MM.1S (cell line): Measurements from ENCODE around the gene NEFH.

Experiments used
- DNase-seq: peaks from one replicate; pipeline ENCODE4 v3.0.0-alpha.2; 2015
- H2AFZ ChIP-seq: fragments of 300-600 bp; sonication (generic); 2 replicates; pipeline ENCODE4 v1.6.0; 2016; ENCODE audit warnings: antibody characterized with exemption, low read length
- H3F3A ChIP-seq: fragments of 300-600 bp; sonication (generic); 2 replicates; pipeline ENCODE4 v1.6.1; 2016; ENCODE audit warnings: mild to moderate bottlenecking, antibody characterized with exemption, low read length, moderate library complexity, mixed read lengths; ENCODE audit not compliant: insufficient read depth
- H3K27ac ChIP-seq: fragments of 300-600 bp; sonication (generic); 2 replicates; pipeline ENCODE4 v1.5.1; 2016; ENCODE audit warnings: mild to moderate bottlenecking, low read length
- H3K27me3 ChIP-seq: fragments of 300-600 bp; sonication (generic); replicated peaks from 2 replicates; pipeline ENCODE4 v1.6.0; 2016; ENCODE audit warnings: low read length; ENCODE audit not compliant: insufficient read depth
- H3K36me3 ChIP-seq: fragments of 300-600 bp; sonication (generic); replicated peaks from 2 replicates; pipeline ENCODE4 v1.6.1; 2016; ENCODE audit warnings: mild to moderate bottlenecking, low read length, mixed read lengths; ENCODE audit not compliant: insufficient read depth
- H3K4me1 ChIP-seq: fragments of 300-600 bp; sonication (generic); 2 replicates; pipeline ENCODE4 v1.6.1; 2016; ENCODE audit warnings: low read length, mixed read lengths
- H3K4me2 ChIP-seq: fragments of 300-600 bp; sonication (generic); 2 replicates; pipeline ENCODE4 v1.6.0; 2016; ENCODE audit warnings: low read depth, low read length
- H3K4me3 ChIP-seq: fragments of 300-600 bp; sonication (generic); 2 replicates; pipeline ENCODE4 v1.5.1; 2016; ENCODE audit warnings: low read length, mixed read lengths
- H3K79me2 ChIP-seq: fragments of 300-600 bp; sonication (generic); 2 replicates; pipeline ENCODE4 v1.6.1; 2016; ENCODE audit warnings: mixed run types, low read length, mixed read lengths
- H3K9ac ChIP-seq: fragments of 300-600 bp; sonication (generic); 2 replicates; pipeline ENCODE4 v1.6.1; 2016; ENCODE audit warnings: low read length, mixed read lengths
- H3K9me2 ChIP-seq: fragments of 300-600 bp; sonication (generic); replicated peaks from 2 replicates; pipeline ENCODE4 v1.6.1; 2016; ENCODE audit warnings: mild to moderate bottlenecking, low read length, mixed read lengths; ENCODE audit not compliant: insufficient read depth
- H3K9me3 ChIP-seq: fragments of 300-600 bp; sonication (generic); replicated peaks from 2 replicates; pipeline ENCODE4 v1.6.1; 2016; ENCODE audit warnings: mild to moderate bottlenecking, low read length, mixed read lengths; ENCODE audit not compliant: insufficient read depth
- H4K20me1 ChIP-seq: fragments of 300-600 bp; sonication (generic); 2 replicates; pipeline ENCODE4 v1.6.1; 2016; ENCODE audit warnings: mild to moderate bottlenecking, low read length, moderate library complexity, mixed read lengths; ENCODE audit not compliant: insufficient read depth
- EZH2 ChIP-seq: fragments of 300-600 bp; sonication (generic); optimal IDR thresholded peaks from 2 replicates; pipeline ENCODE3; 2017; ENCODE audit warnings: low read depth, mild to moderate bottlenecking, antibody characterized with exemption, low read length, mixed read lengths
- EZH2phosphoT487 ChIP-seq: fragments of 300-600 bp; sonication (generic); IDR thresholded peaks from 2 replicates; pipeline ENCODE4 v1.6.1; 2018; ENCODE audit warnings: antibody characterized with exemption, low read length
- TF ChIP-seq, protein P1 (sequence below): fragments of 300-600 bp; sonication (generic); IDR thresholded peaks from 2 replicates; pipeline ENCODE4 v1.5.1; 2016; ENCODE audit warnings: antibody characterized with exemption, low read length, mixed read lengths

NEFH gene

DNA sequence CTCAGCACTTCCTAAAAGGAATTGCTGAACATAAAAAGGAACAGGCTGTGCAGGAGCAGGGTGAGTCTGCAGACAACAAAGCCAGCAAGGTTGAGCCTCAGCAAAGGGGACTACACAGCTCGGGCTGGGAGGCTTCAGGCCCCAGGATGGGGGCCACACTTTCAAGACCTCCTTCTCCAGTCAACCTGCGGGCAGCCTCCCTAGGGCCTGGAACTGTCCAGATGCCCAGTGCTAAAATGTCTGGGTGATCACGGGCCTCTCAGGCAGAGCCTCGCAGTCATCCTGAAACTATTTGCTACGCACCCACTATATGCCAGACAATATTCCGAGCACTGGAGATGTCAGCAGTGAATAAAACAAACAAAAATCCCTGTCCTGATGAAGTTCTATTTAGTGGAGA, 3.9 kb upstream of the NEFH start:
- H3K4me3 ChIP-seq: no peak overlapping the region
- no peaks in the 10 kb centered on the region for H3K4me1 ChIP-seq
- H3K79me2 ChIP-seq: no peaks in the 10 kb centered on the region
- H3K9me3 ChIP-seq: no peaks in the 10 kb centered on the region
- no peak for DNase-seq
- TF ChIP-seq, protein P1, sequence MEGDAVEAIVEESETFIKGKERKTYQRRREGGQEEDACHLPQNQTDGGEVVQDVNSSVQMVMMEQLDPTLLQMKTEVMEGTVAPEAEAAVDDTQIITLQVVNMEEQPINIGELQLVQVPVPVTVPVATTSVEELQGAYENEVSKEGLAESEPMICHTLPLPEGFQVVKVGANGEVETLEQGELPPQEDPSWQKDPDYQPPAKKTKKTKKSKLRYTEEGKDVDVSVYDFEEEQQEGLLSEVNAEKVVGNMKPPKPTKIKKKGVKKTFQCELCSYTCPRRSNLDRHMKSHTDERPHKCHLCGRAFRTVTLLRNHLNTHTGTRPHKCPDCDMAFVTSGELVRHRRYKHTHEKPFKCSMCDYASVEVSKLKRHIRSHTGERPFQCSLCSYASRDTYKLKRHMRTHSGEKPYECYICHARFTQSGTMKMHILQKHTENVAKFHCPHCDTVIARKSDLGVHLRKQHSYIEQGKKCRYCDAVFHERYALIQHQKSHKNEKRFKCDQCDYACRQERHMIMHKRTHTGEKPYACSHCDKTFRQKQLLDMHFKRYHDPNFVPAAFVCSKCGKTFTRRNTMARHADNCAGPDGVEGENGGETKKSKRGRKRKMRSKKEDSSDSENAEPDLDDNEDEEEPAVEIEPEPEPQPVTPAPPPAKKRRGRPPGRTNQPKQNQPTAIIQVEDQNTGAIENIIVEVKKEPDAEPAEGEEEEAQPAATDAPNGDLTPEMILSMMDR: no peak
- no peak for TF ChIP-seq EZH2
- no peak for TF ChIP-seq EZH2phosphoT487
- no peaks in the 10 kb centered on the region for H3K36me3 ChIP-seq
- H3K27me3 ChIP-seq: peaks cover 50% of the 10 kb centered on the region
- no peak overlapping the region for H3K27ac ChIP-seq
- H2AFZ ChIP-seq: no peak overlapping the region
- no peak overlapping the region for H3K4me2 ChIP-seq
- no peaks in the 10 kb centered on the region for H3F3A ChIP-seq
- H3K9me2 ChIP-seq: no peaks in the 10 kb centered on the region
- no peaks in the 10 kb centered on the region for H4K20me1 ChIP-seq
- H3K9ac ChIP-seq: no peak overlapping the region

DNA sequence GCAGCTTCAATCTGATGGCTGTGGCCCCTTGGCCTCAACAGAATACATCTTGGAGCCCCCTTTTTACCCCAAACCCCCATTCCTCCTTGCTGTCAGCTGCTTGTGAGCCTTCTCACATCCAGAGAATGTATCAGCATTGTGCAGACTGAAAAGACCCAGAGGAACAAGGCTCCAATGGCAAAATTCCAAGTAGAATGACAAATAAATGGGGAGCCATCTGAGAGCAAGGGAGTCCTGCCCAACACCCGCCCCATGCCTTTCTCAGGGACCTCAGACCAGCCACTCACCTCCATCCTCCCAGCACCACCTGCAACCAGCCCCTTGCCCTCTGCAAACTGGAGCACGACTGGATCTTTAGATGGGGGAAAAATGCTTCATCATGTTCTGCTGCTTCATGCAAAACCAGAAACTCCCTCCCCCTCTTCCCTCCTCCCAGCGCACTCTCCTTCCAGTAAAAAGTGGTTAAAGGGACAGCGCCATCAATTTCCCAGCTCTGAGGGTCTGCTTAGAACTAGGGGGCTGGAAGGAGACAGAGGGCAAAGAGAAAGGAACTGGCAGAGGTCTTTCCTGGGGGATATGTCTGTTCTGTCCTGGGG, 2.2 kb upstream of the NEFH start:
- Histone ChIP-seq H3K9me2 (no peaks in the 10 kb centered on the region), H3K36me3 (no peaks in the 10 kb centered on the region), H3K9ac (no peak overlapping the region), H3K27ac (no peak overlapping the region), H3K4me3 (no peak overlapping the region), H3F3A (no peaks in the 10 kb centered on the region), H3K27me3 (peaks cover 37% of the 10 kb centered on the region), H3K4me2 (no peak overlapping the region), H2AFZ (no peak overlapping the region), H3K79me2 (no peaks in the 10 kb centered on the region), H3K9me3 (no peaks in the 10 kb centered on the region), H3K4me1 (no peaks in the 10 kb centered on the region), H4K20me1 (no peaks in the 10 kb centered on the region)
- DNase-seq: no peak
- TF ChIP-seq EZH2 (no peak), EZH2phosphoT487 (no peak)
- TF ChIP-seq, protein P1: no peak

DNA sequence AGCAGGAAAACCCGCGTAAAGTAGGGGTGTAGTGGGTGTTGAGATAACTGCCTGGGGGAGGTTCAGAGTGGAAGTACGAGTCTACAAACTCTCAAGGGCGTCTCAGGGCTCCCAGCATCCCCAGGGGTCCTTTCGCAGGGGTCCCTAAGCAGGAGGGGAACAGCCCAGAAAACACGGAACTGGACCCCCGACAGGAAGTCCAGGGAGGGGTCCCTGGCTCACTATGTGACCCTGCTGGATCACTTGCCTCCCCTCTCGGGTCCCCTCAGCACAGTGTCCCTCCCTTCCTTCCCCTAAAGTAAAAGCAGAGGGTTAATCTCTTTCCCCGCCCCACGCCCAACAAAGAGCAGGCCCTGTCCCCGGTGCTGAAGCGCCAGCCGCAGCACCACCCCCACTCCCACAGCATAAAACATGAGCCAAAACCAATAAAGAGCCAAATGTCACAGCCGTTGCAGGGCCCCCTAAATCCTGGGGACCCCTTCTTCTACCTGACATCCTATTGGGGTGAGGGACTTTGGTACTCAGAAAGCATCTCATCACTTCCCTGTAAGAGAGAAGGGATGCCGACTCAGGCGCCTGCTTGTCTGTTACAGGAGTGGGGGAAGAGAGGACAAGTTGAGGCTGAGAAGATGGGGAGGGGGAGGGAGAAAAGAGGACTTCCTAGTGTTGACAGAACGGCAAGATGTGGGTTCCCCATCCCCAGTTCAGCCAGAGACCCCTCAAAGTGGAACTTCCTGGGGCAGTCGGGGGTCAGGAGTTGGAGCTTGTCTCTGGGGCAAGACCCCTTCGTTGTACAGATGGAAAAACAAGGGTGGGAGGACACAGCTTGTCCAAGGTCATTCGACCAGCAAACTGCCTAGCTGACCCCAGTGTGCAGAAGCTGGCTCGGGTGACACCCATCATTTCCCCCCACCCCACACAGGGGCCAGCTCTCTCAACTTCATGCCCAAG, 1.4 kb upstream of the NEFH start:
- no peaks in the 10 kb centered on the region for H3K36me3 ChIP-seq
- no peak overlapping the region for H3K9ac ChIP-seq
- no peak for DNase-seq
- TF ChIP-seq EZH2: no peak
- TF ChIP-seq, protein P1: no peak
- TF ChIP-seq EZH2phosphoT487: no peak
- H3K79me2 ChIP-seq: no peaks in the 10 kb centered on the region
- no peaks in the 10 kb centered on the region for H4K20me1 ChIP-seq
- H2AFZ ChIP-seq: no peak overlapping the region
- no peaks in the 10 kb centered on the region for H3K9me3 ChIP-seq
- H3K27me3 ChIP-seq: peaks cover 30% of the 10 kb centered on the region
- no peak overlapping the region for H3K4me3 ChIP-seq
- H3F3A ChIP-seq: no peaks in the 10 kb centered on the region
- H3K4me1 ChIP-seq: no peaks in the 10 kb centered on the region
- no peak overlapping the region for H3K27ac ChIP-seq
- H3K9me2 ChIP-seq: no peaks in the 10 kb centered on the region
- no peak overlapping the region for H3K4me2 ChIP-seq
